NCI-H146 (cell line): ENCODE measurements around the gene FAM193B.

ENCODE experiments used
- DNase-seq: peaks from one replicate; lab custom pipeline; 2025; lab: John Stamatoyannopoulos, UW

Gene FAM193B

GRCh38 chr5:177500685-177501522 lies 53.5 kb downstream of the FAM193B start:
- peak; percentile 69 for DNase-seq

DNA sequence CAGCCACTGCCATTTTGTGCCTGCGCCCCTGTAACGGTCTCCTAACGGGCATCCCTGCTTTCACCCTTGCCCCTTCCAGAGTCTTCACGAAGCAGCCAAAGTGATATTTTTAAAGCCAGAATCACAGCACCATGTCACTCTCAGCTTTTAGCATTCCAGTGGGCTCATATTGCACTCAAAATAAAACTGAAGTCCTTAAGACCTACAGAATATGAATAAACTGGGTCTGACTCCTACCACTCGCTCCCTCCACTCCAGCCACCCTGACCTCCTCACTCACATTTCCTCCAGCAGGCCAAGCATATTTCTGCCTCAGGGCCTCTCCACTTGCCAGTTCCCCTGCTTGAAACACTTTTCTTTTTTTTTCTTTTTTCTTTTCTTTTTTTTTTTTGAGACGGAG lies 54.5 kb downstream of the FAM193B start:
- DNase-seq, result no peak

GRCh38 chr5:177498013-177498787 lies 56.2 kb downstream of the FAM193B start:
- peak; percentile 14 for DNase-seq

GRCh38 chr5:177497292-177498012 lies 56.9 kb downstream of the FAM193B start, which contains the start of gene PDLIM7:
Gene PDLIM7, minus strand, starts transcription at chr5:177497604. Its CDS starts 1,092 bp downstream, at chr5:177496512.
- DNase-seq, result peak; percentile 92

GRCh38 chr5:177496727-177497291 lies 57.6 kb downstream of the FAM193B start:
- DNase-seq, result peak; percentile 76

DNA sequence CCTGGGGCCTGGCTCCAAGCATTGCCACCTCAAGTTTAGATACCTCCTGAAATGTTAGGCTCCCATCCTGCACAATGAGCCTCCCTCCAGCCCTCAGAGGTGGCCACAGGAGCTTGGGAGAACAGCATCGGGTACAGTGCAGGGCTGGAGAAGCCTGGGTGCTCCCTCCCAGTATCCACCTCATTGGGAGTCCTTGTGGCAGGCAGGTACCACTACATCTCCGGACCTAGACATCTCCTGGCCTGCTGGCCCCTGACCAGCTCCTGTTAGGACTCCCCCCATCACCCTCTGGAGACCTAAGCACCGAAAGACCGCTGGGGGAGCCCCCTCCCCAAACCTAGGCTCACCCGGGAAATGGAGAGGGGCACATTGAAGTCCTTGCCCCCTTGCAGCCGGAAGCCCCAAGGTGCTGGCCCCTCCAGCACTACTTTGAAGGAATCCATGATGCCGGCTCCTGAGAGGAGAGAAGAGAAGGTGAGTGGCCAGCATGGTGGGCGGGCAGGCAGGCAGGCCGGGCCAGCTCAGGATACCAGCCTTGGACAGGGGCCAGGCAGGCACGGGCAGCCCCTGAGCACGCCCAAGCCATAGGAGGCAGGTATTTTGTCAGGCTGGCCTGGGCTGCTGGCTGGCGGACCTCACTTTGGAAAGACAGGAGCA lies 58.2 kb downstream of the FAM193B start:
- peak; percentile 34 for DNase-seq

- DNase-seq, result no peak
Measured at GRCh38 chr5:177495243-177496060, 58.9 kb downstream of the FAM193B start.

DNA sequence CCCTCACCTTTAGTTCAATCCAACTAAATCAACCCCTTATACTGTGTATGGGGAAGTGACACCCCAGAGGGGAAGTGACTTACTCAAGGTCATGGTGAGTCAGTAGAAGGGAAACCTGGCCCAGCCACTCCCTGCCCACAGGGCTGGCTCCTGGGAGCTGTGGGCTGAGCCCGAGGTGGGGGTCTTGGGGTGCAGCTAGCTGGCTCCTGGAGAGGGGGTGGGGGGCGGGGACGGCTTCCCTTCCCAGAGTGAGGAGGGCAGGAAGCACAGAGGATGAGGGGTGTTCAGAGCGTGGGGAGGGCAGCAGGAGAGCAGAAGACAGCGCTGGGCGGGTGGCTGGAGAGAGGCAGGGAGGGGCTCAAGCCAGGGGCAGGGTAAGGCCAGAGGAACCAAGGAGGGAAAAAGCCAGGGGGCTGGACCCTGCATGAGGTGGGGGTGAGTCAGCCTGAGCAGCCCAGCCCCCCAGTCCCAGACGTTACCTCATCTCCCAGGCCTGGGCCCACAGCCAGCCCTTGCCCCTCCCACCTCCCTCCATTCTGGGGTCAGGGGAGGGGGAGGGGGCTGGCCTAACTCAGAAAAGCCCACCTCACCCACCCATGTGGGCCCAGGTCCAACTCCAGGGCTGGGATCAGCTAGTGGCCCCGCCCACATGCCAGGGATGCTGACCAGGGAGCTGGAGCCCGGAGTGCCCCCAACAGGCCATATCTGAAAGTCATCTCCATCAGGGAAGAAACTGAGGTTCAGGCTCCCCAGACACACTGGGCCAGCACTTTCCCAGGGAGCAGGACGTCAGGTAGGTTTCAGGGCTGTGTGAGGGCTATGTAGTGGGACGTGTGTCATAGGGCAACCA lies 59.8 kb downstream of the FAM193B start:
- DNase-seq, result no peak

GRCh38 chr5:177493795-177494345 lies 60.5 kb downstream of the FAM193B start:
- DNase-seq, result no peak

- DNase-seq, result no peak
Measured at GRCh38 chr5:177492841-177493240, 61.5 kb downstream of the FAM193B start.

GRCh38 chr5:177491983-177492746 lies 62.2 kb downstream of the FAM193B start:
- DNase-seq, result no peak

GRCh38 chr5:177491429-177491945 lies 62.9 kb downstream of the FAM193B start:
- no peak for DNase-seq

- no peak for DNase-seq
Measured at GRCh38 chr5:177490992-177491391, 63.4 kb downstream of the FAM193B start.

GRCh38 chr5:177490311-177490991 lies 63.9 kb downstream of the FAM193B start:
- no peak for DNase-seq

DNA sequence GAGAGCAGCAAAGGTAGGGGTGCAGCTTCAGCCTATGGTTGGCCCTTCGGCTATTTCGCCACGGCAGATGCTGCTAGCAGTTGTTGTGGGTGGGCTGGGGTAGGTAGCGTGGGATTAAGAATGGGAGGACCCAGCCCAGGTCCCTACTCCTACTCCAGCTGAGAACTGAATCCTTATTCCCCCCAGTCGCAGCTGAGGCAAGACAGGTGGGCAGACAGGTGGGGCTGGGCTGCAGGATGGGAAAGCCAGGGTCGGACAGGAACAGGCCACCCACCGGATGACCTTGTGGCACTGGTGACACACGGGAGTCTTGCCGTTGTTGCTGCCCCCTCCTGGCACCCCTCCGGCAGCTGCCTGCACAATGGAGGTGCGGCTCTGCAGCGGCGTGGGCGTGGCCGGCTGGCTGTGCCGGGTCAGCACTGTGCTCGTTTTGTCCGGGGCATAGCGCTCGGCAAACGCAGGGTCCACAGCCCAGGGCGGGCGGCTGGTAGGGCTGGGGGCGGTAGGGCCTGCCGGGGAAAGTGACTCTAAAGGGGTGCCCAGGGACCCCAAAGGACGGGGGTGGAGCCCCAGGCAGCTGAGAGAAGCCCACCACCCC lies 65.1 kb downstream of the FAM193B start:
- no peak for DNase-seq

DNA sequence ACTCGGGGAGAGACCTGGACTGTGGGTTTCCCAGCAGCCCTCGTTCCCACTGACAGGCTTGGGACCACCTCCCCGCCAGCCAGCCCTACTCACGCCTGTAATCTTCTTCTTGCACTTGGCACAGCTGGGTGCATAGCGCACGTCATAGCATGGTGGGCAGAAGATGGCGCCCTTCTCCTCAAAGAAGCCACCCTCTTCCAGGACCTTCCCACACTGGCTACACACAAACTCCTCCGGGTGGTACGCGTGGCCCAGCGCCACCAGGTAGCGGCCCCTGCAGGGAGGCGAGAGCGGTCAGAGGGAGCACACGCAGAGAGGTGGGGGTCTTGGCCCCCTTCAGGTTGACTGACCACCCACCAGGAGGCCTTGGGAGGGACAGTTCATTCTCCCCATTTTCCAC lies 66.4 kb downstream of the FAM193B start:
- DNase-seq, result no peak

GRCh38 chr5:177487144-177487543 lies 67.2 kb downstream of the FAM193B start:
- no peak for DNase-seq
